Measurements from ENCODE around the gene ACOX3. TPM values are rescaled to one million over a fixed set of nuclear protein-coding genes. Genes with fewer than 3 reads are reported as not detected.

ACOX3 gene
- total RNA-seq, 4 donors from 2014 or later = 19.0 to 32.9 (median 22.1) TPM

DNA sequence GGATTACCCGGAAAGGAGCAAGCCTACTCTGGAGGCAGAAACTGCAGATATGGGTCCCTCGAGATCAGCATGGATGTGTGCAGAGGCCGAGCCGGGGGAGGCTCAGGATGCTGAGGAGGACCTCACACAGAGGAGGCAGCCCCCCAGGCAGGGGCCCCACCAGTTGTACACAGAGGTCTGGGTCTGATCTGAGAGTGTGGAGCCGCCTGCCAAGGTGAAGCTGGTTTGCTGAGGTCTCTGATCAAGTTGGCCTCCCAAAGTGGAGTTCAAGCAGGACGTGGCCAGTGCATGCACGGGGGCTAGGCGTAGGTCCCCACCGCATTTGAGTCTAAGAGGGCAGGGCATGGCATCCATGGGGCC lies 35.0 kb downstream of the ACOX3 start:
- Histone ChIP-seq H3K4me3 (no peak overlapping the region), H3K36me3 (peaks cover 0 to 35% of the 10 kb centered on the region in 2 donors), H3K27ac (no peak overlapping the region), H3K27me3 (no peaks in the 10 kb centered on the region), H3K4me1 (peaks cover 11 to 15% of the 10 kb centered on the region in 2 donors), H3K9me3 (no peaks in the 10 kb centered on the region)
- DNase-seq (no peak), ATAC-seq (no peak)
- TF ChIP-seq, protein P1, sequence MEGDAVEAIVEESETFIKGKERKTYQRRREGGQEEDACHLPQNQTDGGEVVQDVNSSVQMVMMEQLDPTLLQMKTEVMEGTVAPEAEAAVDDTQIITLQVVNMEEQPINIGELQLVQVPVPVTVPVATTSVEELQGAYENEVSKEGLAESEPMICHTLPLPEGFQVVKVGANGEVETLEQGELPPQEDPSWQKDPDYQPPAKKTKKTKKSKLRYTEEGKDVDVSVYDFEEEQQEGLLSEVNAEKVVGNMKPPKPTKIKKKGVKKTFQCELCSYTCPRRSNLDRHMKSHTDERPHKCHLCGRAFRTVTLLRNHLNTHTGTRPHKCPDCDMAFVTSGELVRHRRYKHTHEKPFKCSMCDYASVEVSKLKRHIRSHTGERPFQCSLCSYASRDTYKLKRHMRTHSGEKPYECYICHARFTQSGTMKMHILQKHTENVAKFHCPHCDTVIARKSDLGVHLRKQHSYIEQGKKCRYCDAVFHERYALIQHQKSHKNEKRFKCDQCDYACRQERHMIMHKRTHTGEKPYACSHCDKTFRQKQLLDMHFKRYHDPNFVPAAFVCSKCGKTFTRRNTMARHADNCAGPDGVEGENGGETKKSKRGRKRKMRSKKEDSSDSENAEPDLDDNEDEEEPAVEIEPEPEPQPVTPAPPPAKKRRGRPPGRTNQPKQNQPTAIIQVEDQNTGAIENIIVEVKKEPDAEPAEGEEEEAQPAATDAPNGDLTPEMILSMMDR (IDR thresholded peaks at IDR 0.05 in 4 of 5, conservative IDR thresholded peaks at IDR 0.05 in 1 of 5) = no peak
- no peak for TF ChIP-seq POLR2A (IDR thresholded peaks at IDR 0.05)
- intact Hi-C loops (cut with DNase I; ENCODE audit: low total_unique reads) = no loop called here
- in situ Hi-C loops (cut with MboI; ENCODE audit: low sequenced_read_pairs in 4 of 4) = loop anchor here in 1 of 4 donors (5.0 to 10.0 kb wide), 2 partner anchors 91 to 163 kb away; no protein-coding TSS in a partner anchor

DNA sequence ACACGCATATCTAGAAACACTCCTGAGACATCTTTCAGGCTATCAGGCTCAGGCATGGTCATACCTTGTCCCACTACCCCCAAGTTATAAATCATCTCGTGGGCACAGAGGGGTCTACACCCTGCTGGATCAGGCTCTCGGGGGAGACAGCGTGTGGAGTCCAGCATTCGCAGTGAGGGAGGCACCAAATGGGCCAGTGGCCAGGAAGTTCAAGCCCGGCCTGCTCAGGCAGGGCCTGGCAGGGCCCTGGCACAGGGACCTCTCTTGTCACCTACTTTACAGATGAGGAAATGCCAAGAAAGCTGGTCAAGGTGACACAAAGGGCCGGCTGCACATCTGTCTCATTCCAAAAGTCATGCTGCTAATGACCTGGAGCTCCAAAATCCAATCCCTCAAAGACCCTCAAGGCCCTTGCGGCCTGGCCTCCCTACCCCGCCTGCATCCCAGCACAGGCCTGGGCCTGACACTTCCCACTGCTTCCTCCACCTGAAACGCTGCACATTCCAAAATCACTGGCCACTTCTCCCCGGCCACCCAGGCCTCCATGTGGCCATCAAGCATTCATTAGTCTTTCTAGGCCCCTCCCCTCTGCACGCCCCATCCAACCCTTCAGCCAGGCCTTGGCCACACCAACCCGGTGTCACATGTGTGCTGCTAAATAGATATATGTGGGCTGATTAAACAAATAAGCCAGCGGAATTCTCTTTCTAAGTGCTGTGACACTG lies 35.6 kb downstream of the ACOX3 start:
- Histone ChIP-seq H3K27me3 (no peaks in the 10 kb centered on the region), H3K4me1 (peaks cover 11 to 15% of the 10 kb centered on the region in 2 donors), H3K36me3 (peaks cover 0 to 35% of the 10 kb centered on the region in 2 donors), H3K4me3 (no peak overlapping the region), H3K9me3 (no peaks in the 10 kb centered on the region), H3K27ac (no peak overlapping the region)
- no peak for TF ChIP-seq POLR2A (IDR thresholded peaks at IDR 0.05)
- TF ChIP-seq, protein P1 (IDR thresholded peaks at IDR 0.05 in 4 of 5, conservative IDR thresholded peaks at IDR 0.05 in 1 of 5) = no peak
- in situ Hi-C loops (cut with MboI; ENCODE audit: low sequenced_read_pairs in 4 of 4) (loop anchor here (5.0 to 10.0 kb wide), 2 partner anchors 90 to 163 kb away; no protein-coding TSS in a partner anchor), intact Hi-C loops (cut with DNase I; ENCODE audit: low total_unique reads) (no loop called here)
- DNase-seq (no peak), ATAC-seq (no peak)

DNA sequence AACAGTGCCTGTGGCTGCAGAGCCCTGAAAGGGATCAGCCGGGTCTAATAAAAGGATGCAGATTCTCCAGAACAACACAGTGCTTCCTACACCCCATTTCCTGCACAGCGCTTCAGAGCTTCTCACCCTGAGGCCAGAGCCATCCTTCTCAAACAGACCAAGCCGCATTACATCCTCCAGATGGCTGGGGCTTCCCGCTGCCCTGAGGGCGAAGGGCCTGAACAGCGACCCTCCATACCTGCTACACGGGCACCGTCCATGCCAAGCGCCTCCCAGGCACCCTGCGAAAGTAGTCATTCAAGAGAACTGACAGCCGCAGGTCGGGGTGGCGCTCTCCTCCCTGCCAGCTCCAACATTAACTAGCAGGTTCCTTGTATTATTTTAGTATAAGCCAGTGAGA lies 36.5 kb downstream of the ACOX3 start:
- Histone ChIP-seq H3K4me1 (peaks cover 11 to 15% of the 10 kb centered on the region in 2 donors), H3K36me3 (peaks cover 0 to 32% of the 10 kb centered on the region in 2 donors), H3K27me3 (no peaks in the 10 kb centered on the region), H3K9me3 (no peaks in the 10 kb centered on the region), H3K4me3 (no peak overlapping the region), H3K27ac (no peak overlapping the region)
- ATAC-seq (no peak), DNase-seq (no peak)
- intact Hi-C loops (cut with DNase I; ENCODE audit: low total_unique reads) (loop anchor here (1.0 to 2.0 kb wide), 3 partner anchors 129 to 162 kb away; no protein-coding TSS in a partner anchor), in situ Hi-C loops (cut with MboI; ENCODE audit: low sequenced_read_pairs in 4 of 4) (loop anchor here (5.0 to 10.0 kb wide), 2 partner anchors 89 to 162 kb away; no protein-coding TSS in a partner anchor)
- TF ChIP-seq, protein P1 (IDR thresholded peaks at IDR 0.05 in 4 of 5, conservative IDR thresholded peaks at IDR 0.05 in 1 of 5) = no peak
- TF ChIP-seq POLR2A (IDR thresholded peaks at IDR 0.05) = no peak

DNA sequence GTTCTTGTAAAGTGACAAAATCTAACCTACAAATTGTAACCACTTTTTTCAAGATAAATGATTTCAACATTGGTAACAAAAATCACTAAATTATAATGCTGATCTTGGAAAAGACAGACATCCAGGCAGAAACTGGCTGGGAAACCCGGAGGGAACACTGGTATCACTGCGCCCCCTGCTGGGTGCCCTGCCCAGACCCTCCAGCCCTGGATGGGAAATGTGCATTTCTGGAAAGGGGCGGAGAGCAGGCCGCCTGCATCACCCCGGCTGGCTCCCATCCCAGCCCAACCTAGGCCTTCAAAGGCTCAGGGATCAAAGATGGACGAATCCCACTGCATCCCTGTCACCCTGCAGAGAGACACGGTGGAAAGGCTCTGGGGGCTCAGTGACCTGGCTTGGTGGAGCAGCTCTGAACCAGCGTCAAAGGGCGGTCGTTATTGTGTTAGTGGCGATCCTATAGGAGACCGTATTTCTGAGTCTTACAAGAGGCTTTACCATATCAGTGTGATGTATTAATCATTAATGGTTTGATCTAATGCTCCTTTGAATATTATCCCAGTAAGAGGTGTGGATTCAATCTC lies 37.3 kb downstream of the ACOX3 start:
- Histone ChIP-seq H3K9me3 (no peaks in the 10 kb centered on the region), H3K4me1 (peaks cover 11 to 15% of the 10 kb centered on the region in 2 donors), H3K36me3 (peaks cover 0 to 32% of the 10 kb centered on the region in 2 donors), H3K27ac (peak overlapping the region; percentile 7 to 62 (median 47)), H3K4me3 (no peak overlapping the region), H3K27me3 (no peaks in the 10 kb centered on the region)
- ATAC-seq = peak; percentile 82 to 86
- intact Hi-C loops (cut with DNase I; ENCODE audit: low total_unique reads) (loop anchor here (1.0 to 2.0 kb wide), 3 partner anchors 128 to 161 kb away; no protein-coding TSS in a partner anchor), in situ Hi-C loops (cut with MboI; ENCODE audit: low sequenced_read_pairs in 4 of 4) (loop anchor here (5.0 to 10.0 kb wide), 2 partner anchors 88 to 161 kb away; no protein-coding TSS in a partner anchor)
- TF ChIP-seq, protein P1 (IDR thresholded peaks at IDR 0.05 in 4 of 5, conservative IDR thresholded peaks at IDR 0.05 in 1 of 5) = peak; percentile 90 to 95 (median 93)
- TF ChIP-seq POLR2A (IDR thresholded peaks at IDR 0.05) = no peak
- DNase-seq = peak; percentile 59 to 72
